Upper lobe of left lung (tissue), 4 donors: ENCODE data around the gene APOL3.

Experiments used
- POLR2A ChIP-seq, 4 donors: fragments of 450-650 bp; IDR thresholded peaks; one replicate each; pipeline ENCODE4 v1.5.1; 2016 to 2017; ENCODE audit warnings: antibody characterized with exemption in 4 of 4, mild to moderate bottlenecking in 2 of 4
- TF ChIP-seq, protein P1 (sequence below), 6 experiments: fragments of 450-650 bp in 4 of 6; fragments of 200-600 bp in 2 of 6; sonication (generic) in 2 of 6; IDR thresholded peaks; one replicate each; pipeline ENCODE4 v1.5.1; 2016 to 2019; ENCODE audit warnings: antibody characterized with exemption in 6 of 6

DNA sequence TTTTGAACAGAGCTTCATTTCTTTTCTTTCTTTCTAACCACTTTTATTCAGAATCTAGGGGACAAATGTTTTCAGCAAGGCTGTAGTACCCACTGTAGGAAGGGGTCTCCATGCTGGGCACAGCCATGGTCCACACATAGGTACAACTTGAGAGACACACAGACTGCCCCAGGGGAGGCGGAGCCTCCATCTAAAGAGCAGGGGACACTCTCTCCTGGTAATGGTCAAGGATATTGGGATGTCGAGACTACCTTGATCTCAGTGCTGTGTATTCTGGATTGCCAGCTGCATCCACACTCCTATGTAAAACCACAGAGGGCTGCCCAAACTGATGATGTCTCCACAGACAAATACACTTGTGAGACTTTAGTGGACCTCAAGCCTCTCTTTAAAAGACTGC, 2.9 kb upstream of the APOL3 start:
- TF ChIP-seq, protein P1, sequence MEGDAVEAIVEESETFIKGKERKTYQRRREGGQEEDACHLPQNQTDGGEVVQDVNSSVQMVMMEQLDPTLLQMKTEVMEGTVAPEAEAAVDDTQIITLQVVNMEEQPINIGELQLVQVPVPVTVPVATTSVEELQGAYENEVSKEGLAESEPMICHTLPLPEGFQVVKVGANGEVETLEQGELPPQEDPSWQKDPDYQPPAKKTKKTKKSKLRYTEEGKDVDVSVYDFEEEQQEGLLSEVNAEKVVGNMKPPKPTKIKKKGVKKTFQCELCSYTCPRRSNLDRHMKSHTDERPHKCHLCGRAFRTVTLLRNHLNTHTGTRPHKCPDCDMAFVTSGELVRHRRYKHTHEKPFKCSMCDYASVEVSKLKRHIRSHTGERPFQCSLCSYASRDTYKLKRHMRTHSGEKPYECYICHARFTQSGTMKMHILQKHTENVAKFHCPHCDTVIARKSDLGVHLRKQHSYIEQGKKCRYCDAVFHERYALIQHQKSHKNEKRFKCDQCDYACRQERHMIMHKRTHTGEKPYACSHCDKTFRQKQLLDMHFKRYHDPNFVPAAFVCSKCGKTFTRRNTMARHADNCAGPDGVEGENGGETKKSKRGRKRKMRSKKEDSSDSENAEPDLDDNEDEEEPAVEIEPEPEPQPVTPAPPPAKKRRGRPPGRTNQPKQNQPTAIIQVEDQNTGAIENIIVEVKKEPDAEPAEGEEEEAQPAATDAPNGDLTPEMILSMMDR (IDR thresholded peaks at IDR 0.05) = no peak
- no peak for TF ChIP-seq POLR2A (IDR thresholded peaks at IDR 0.05)
